Neuronal stem cell (in vitro differentiated cells): ENCODE results near the gene LSM6.

ENCODE experiments used
- DNase-seq: peaks from one replicate; pipeline ENCODE4 v3.0.0-alpha.2; 2013; ENCODE audit warnings: low spot score
- H2AFZ ChIP-seq: one replicate; pipeline ENCODE4 v1.6.1; 2013; ENCODE audit warnings: mild to moderate bottlenecking, low read length, inconsistent platforms
- H2AK5ac ChIP-seq: 2 replicates; pipeline ENCODE4 v1.6.1; 2013; ENCODE audit warnings: low read depth, mild to moderate bottlenecking, inconsistent platforms, low read length, moderate library complexity, mixed read lengths
- H2BK120ac ChIP-seq: 2 replicates; pipeline ENCODE4 v1.6.1; 2013; ENCODE audit warnings: low read depth, mild to moderate bottlenecking, inconsistent platforms, low read length, moderate library complexity, mixed read lengths
- H2BK12ac ChIP-seq: one replicate; pipeline ENCODE4 v1.6.1; 2013; ENCODE audit warnings: low read length, inconsistent platforms
- H2BK15ac ChIP-seq: 2 replicates; pipeline ENCODE4 v1.6.1; 2013; ENCODE audit warnings: mild to moderate bottlenecking, low read length, inconsistent platforms, mixed read lengths
- H2BK5ac ChIP-seq: one replicate; pipeline ENCODE4 v1.6.1; 2013; ENCODE audit warnings: inconsistent platforms, mild to moderate bottlenecking, low read length, moderate library complexity
- H3K14ac ChIP-seq: one replicate; pipeline ENCODE4 v1.6.1; 2013; ENCODE audit warnings: low read length, inconsistent platforms
- H3K18ac ChIP-seq: 2 replicates; pipeline ENCODE4 v1.6.1; 2013; ENCODE audit warnings: low read length, inconsistent platforms
- H3K23ac ChIP-seq: 2 replicates; pipeline ENCODE4 v1.6.1; 2013; ENCODE audit warnings: low read depth, mild to moderate bottlenecking, mixed read lengths, low read length, inconsistent platforms; ENCODE audit not compliant: poor library complexity
- H3K27ac ChIP-seq: replicated peaks from 3 replicates; pipeline ENCODE4 v1.5.1; 2013; ENCODE audit warnings: low read length, inconsistent platforms
- H3K27me3 ChIP-seq, 3 experiments: 2 replicates each; pipeline ENCODE4 v1.6.1; 2013; ENCODE audit warnings: low read length in 3 of 3, mild to moderate bottlenecking in 2 of 3, inconsistent platforms in 1 of 3, low read depth in 1 of 3, mixed read lengths in 1 of 3, moderate library complexity in 1 of 3; ENCODE audit not compliant: control insufficient read depth in 3 of 3, insufficient read depth in 3 of 3
- H3K36me3 ChIP-seq, 2 donors: replicated peaks in 1 of 2; 2 replicates each; pipeline ENCODE4 v1.6.1; 2013; ENCODE audit warnings: low read length in 2 of 2; ENCODE audit not compliant: control insufficient read depth in 2 of 2, insufficient read depth in 2 of 2
- H3K4ac ChIP-seq: 2 replicates; pipeline ENCODE4 v1.6.1; 2013; ENCODE audit warnings: inconsistent platforms, mild to moderate bottlenecking, low read length, moderate library complexity
- H3K4me1 ChIP-seq, 2 donors: 1 replicate in 1 of 2; 2 replicates in 1 of 2; pipeline ENCODE4 v1.6.1; 2013; ENCODE audit warnings: low read length in 2 of 2, low read depth in 1 of 2; ENCODE audit not compliant: control insufficient read depth in 2 of 2, insufficient read depth in 1 of 2
- H3K4me2 ChIP-seq: one replicate; pipeline ENCODE4 v1.6.1; 2013; ENCODE audit warnings: mild to moderate bottlenecking, low read length, inconsistent platforms; ENCODE audit not compliant: insufficient read depth, poor library complexity, severe bottlenecking
- H3K4me3 ChIP-seq, 2 donors: 2 replicates each; pipeline ENCODE4 v1.5.1; 2013; ENCODE audit warnings: low read length in 2 of 2, mild to moderate bottlenecking in 2 of 2, inconsistent platforms in 1 of 2, moderate library complexity in 1 of 2
- H3K79me1 ChIP-seq: one replicate; pipeline ENCODE4 v1.6.1; 2013; ENCODE audit warnings: low read depth, mild to moderate bottlenecking, inconsistent platforms, low read length, moderate library complexity
- H3K9ac ChIP-seq: one replicate; pipeline ENCODE4 v1.6.1; 2013; ENCODE audit warnings: mild to moderate bottlenecking, low read depth, low read length, inconsistent platforms; ENCODE audit not compliant: poor library complexity
- H3K9me3 ChIP-seq, 2 donors: replicated peaks in 1 of 2; 2 replicates each; pipeline versions ENCODE3 to v1.6.1; 2013; ENCODE audit warnings: low read length in 2 of 2, mild to moderate bottlenecking in 2 of 2, inconsistent platforms in 1 of 2, low read depth in 1 of 2, mixed read lengths in 1 of 2, moderate library complexity in 1 of 2; ENCODE audit not compliant: control insufficient read depth in 2 of 2, insufficient read depth in 1 of 2
- H4K8ac ChIP-seq: one replicate; pipeline ENCODE4 v1.6.1; 2013; ENCODE audit warnings: low read depth, mild to moderate bottlenecking, inconsistent platforms, low read length, moderate library complexity
- H4K91ac ChIP-seq: one replicate; pipeline ENCODE4 v1.6.1; 2013; ENCODE audit warnings: low read length, low read depth, mild to moderate bottlenecking, inconsistent platforms; ENCODE audit not compliant: poor library complexity
- WGBS, 2 donors: extraction: QIAGEN DNeasy Blood & Tissue Kit; methylation state at CpG; one replicate each; pipeline ENCODE4 v1.1.7; 2013; ENCODE audit warnings: missing lambda C conversion rate in 2 of 2, mixed read lengths in 1 of 2; ENCODE audit not compliant: insufficient read length in 2 of 2, insufficient replicate concordance in 1 of 2; ENCODE audit errors: extremely low coverage in 2 of 2; 5-methylcytosine and 5-hydroxymethylcytosine counted together

Gene LSM6

GRCh38 chr4:146232131-146232722, 56.7 kb downstream of the LSM6 start:
- Histone ChIP-seq H2AFZ (no peak overlapping the region), H2BK5ac (no peak overlapping the region), H3K4me1 (peaks cover 0 to 2% of the 10 kb centered on the region in 2 donors), H2BK12ac (no peak overlapping the region), H3K18ac (no peak overlapping the region), H3K14ac (no peak overlapping the region), H3K27me3 (peaks cover 0 to 16% (median 0%) of the 10 kb centered on the region in 3 experiments), H2BK120ac (no peak overlapping the region), H3K4me2 (no peak overlapping the region), H3K9ac (no peak overlapping the region), H3K4ac (no peak overlapping the region), H2BK15ac (no peak overlapping the region), H4K8ac (no peak overlapping the region), H4K91ac (no peak overlapping the region), H3K9me3 (no peaks in the 10 kb centered on the region), H2AK5ac (no peak overlapping the region), H3K4me3 (no peak overlapping the region), H3K79me1 (no peaks in the 10 kb centered on the region), H3K23ac (no peak overlapping the region), H3K27ac (no peak overlapping the region), H3K36me3 (no peaks in the 10 kb centered on the region)
- DNase-seq, result no peak
- no CpG with 5 or more reads among the region's 1 CpG for WGBS, 2 donors

GRCh38 chr4:146235654-146236177, 60.2 kb downstream of the LSM6 start:
- no peaks in the 10 kb centered on the region for H3K36me3 ChIP-seq
- peaks cover 0 to 16% (median 0%) of the 10 kb centered on the region in 3 experiments for H3K27me3 ChIP-seq

GRCh38 chr4:146236216-146236615, 60.7 kb downstream of the LSM6 start:
- H3K9ac ChIP-seq, result no peak overlapping the region
- no peak overlapping the region for H3K4me2 ChIP-seq
- H4K91ac ChIP-seq, result no peak overlapping the region
- H3K27ac ChIP-seq, result no peak overlapping the region
- no peak overlapping the region for H2BK12ac ChIP-seq
- no peak overlapping the region for H2BK15ac ChIP-seq
- WGBS, 2 donors, result no CpG with 5 or more reads among the region's 5 CpGs
- no peaks in the 10 kb centered on the region for H3K79me1 ChIP-seq
- peaks cover 0 to 16% (median 0%) of the 10 kb centered on the region in 3 experiments for H3K27me3 ChIP-seq
- no peak overlapping the region for H3K18ac ChIP-seq
- peaks cover 3% of the 10 kb centered on the region in 2 donors for H3K4me1 ChIP-seq
- no peak overlapping the region for H3K4me3 ChIP-seq
- H4K8ac ChIP-seq, result no peak overlapping the region
- no peak overlapping the region for H3K14ac ChIP-seq
- no peak overlapping the region for H2AFZ ChIP-seq
- no peak for DNase-seq
- H2AK5ac ChIP-seq, result no peak overlapping the region
- no peak overlapping the region for H2BK120ac ChIP-seq
- no peak overlapping the region for H2BK5ac ChIP-seq
- H3K23ac ChIP-seq, result no peak overlapping the region
- no peaks in the 10 kb centered on the region for H3K36me3 ChIP-seq
- peaks cover 0 to 5% of the 10 kb centered on the region in 2 donors for H3K9me3 ChIP-seq
- H3K4ac ChIP-seq, result no peak overlapping the region

More at GRCh38 chr4:146235654-146236177, 60.2 kb downstream of the LSM6 start:
- no peak overlapping the region for H4K8ac ChIP-seq
- no peak overlapping the region for H2AFZ ChIP-seq
- no peaks in the 10 kb centered on the region for H3K79me1 ChIP-seq
- DNase-seq, result no peak
- no CpG with 5 or more reads among the region's 8 CpGs for WGBS, 2 donors
- H2AK5ac ChIP-seq, result no peak overlapping the region
- no peak overlapping the region for H3K14ac ChIP-seq
- H3K4me3 ChIP-seq, result no peak overlapping the region
- no peak overlapping the region for H3K18ac ChIP-seq
- H3K23ac ChIP-seq, result no peak overlapping the region
- H2BK120ac ChIP-seq, result no peak overlapping the region
- H3K9ac ChIP-seq, result no peak overlapping the region
- H2BK12ac ChIP-seq, result no peak overlapping the region
- no peak overlapping the region for H2BK15ac ChIP-seq
- peaks cover 3% of the 10 kb centered on the region in 2 donors for H3K4me1 ChIP-seq
- no peak overlapping the region for H3K4ac ChIP-seq
- H3K4me2 ChIP-seq, result no peak overlapping the region
- H4K91ac ChIP-seq, result no peak overlapping the region
- H3K9me3 ChIP-seq, result peaks cover 0 to 5% of the 10 kb centered on the region in 2 donors
- no peak overlapping the region for H3K27ac ChIP-seq
- H2BK5ac ChIP-seq, result no peak overlapping the region

GRCh38 chr4:146237092-146237491, 61.6 kb downstream of the LSM6 start:
- WGBS, 2 donors, result no CpG with 5 or more reads among the region's 6 CpGs
- Histone ChIP-seq H3K27ac (no peak overlapping the region), H3K4ac (no peak overlapping the region)

More at GRCh38 chr4:146237092-146237491, 61.6 kb downstream of the LSM6 start:
- Histone ChIP-seq H3K79me1 (no peaks in the 10 kb centered on the region), H3K9me3 (peaks cover 0 to 5% of the 10 kb centered on the region in 2 donors), H3K18ac (no peak overlapping the region), H2BK120ac (no peak overlapping the region), H3K23ac (no peak overlapping the region), H2BK12ac (no peak overlapping the region), H3K4me1 (peaks cover 3 to 8% of the 10 kb centered on the region in 2 donors), H2AFZ (no peak overlapping the region), H2BK15ac (no peak overlapping the region), H3K9ac (no peak overlapping the region), H3K36me3 (no peaks in the 10 kb centered on the region), H3K4me3 (no peak overlapping the region), H4K8ac (no peak overlapping the region), H2BK5ac (no peak overlapping the region), H3K27me3 (peaks cover 0 to 14% (median 0%) of the 10 kb centered on the region in 3 experiments), H4K91ac (no peak overlapping the region), H2AK5ac (no peak overlapping the region), H3K14ac (no peak overlapping the region), H3K4me2 (no peak overlapping the region)
- DNase-seq, result no peak
